HG03432 (cell line): ENCODE results near the gene BTLA.
"Not testable (repeated sequence)": the region's sequence is repeated elsewhere in the genome, so short reads cannot be mapped to it uniquely, and the experiment has no call there.

ENCODE experiments used
- ATAC-seq: cut with Tn5 transposase; IDR thresholded peaks from one replicate; pipeline ENCODE4 v1.9.1; 2021; ENCODE audit warnings: mild to moderate bottlenecking, moderate library complexity; ENCODE audit not compliant: unreplicated experiment

The BTLA gene

DNA sequence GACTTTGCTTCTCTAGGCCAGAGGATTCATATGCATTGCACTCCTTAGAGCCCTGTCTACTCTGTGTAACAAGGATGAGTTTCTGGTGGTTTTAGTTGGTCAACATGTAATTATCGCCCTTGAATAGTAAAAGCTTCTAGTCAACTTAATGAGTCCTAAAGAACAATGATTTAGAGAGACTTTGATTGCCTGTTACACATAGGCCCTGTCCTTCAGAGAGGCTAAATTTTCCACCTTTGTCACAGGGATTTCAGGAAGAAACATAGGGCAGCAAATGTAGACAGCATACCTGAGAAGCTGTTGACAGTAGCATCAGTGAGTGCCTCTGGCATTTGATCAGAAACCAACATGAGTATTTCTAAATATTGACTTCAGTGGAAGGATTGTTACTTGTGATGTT lies 7.1 kb downstream of the BTLA start:
- ATAC-seq: no peak

DNA sequence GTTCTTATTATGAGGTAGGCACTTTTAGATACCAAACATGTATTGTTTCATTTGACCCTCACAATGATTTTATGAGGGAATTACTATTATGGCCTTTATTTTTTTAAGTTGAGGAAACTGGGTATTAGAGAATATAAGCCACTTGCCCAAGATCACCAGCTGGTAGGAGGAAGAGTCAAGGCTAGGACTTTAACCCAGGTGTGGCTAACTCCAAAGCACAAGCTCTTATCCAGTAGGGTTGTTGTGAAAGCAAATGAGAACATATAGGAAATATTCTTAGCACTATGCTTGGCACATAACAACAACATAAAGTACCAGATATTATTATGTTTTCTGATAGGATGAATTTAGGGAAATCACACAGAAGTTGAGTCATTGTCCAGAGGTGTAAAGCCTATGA lies 7.9 kb downstream of the BTLA start:
- ATAC-seq: no peak

DNA sequence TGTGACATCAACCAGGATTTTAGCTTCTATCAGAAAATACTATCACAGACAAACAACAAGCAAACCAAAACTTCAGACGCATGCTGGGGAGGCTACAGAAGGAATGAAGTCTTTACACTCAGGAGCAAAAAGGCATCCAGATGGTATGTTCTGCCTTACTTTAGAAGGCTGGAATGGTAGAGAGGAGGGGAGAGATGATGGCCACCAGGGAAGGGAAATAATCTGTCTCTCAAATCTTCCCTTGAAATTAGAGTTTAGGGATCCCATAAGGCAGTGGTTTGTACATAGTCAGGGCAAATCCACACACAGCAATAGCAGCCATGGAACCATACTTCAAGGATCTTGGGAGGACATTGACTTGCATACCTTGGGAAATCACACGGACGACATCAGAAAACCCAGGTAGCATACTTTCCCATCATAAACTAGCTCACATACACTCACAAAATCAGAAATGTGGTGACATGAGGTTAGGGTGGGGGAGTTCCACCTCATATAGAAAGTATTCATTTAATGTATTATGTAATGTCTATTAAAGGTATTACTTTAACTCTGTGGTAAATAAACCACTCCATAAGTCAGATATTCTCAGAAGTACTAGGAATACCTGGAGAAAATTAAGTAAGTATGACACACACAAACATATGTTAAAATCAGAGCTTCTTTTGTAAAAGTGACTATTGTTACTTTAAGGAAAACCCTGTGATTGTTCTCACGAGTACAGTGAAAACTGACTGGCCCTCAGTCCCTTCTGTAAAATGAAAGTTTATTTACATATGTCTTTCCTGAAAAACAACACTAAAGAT lies 9.4 kb downstream of the BTLA start:
- peak; percentile 70 for ATAC-seq

GRCh38 chr3:112486811-112487505 lies 12.3 kb downstream of the BTLA start:
- ATAC-seq: no peak

DNA sequence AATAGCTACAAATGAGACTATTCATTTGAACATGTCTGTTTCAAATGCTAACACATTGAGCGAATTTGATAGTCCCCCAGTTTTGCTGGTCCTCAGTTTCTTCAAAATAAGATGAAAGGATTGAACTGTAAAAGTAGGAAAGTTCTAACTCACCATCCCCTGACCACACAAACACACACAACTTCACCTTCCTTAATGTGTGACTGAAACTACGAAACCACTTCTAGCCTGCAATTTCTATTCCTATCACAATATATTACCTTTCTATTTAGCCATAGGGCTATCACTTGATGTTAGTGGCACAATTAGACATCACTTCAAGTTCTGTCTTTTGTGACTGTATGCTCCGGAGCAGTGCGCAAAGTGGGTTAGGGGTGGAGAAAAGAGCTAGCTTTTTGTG lies 14.9 kb downstream of the BTLA start:
- no peak for ATAC-seq

GRCh38 chr3:112482675-112483074 lies 16.6 kb downstream of the BTLA start:
- ATAC-seq: peak; percentile 68

DNA sequence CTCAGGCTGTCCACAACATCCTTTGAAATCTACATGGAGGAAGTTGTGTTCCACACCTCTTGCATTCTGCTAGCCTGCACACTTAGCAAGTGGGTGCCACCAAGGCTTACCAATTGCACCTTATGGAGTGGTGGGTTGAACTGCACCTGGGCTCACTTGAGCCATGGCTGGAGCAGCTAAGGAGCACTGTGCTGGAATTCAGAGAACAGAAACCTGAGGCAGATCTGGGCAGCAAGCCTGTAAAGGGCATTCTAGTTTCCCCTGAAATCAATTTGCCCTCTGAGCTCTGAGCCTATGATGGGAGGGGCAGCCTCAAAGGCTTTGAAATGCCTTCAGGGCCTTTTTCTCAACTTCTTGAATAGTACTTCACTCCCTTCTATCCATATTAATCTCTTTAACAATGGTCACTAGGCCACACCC lies 18.0 kb downstream of the BTLA start:
- no peak for ATAC-seq

DNA sequence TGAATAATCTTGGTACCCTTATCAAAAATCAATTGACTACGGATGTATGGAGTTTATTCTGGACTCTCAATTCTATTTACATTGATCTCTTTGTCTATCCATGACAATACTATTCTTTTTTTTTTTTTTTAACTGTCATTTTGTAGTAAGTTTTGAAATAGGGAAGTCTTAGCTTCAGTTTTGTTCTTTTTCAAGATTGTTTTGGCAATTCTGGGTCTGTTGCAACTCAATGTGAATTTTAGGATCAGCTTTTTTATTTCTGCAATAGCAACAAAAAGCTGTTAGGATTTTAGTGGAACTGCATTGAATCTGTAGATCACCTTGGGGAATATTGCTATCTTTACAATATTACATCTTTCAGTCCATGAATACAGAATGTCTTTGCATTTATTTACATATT lies 21.4 kb downstream of the BTLA start:
- ATAC-seq: no peak

GRCh38 chr3:112476346-112476745 lies 22.9 kb downstream of the BTLA start:
- ATAC-seq: no peak

DNA sequence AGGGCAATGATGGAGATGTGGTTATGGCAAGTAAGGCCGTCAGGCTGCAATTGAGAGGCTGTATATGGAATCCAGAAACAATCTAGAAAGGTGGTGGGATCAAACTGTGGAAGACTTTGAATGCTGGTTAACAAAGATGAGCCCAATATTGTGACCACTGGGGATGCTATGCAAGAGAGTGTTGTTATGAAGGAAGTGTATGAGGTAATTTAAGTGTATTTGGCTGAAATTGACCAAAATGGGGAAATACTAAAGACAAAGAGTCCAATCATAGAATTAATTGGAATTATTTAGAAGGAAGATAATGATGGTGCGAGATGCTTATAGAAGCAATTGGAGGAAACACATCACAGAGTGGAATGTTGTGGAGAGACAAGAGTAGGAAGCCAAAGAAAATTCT lies 24.5 kb downstream of the BTLA start:
- no peak for ATAC-seq

GRCh38 chr3:112472691-112473090 lies 26.6 kb downstream of the BTLA start:
- ATAC-seq: no peak

- ATAC-seq: no peak
These were observed 27.5 kb downstream of the BTLA start for GRCh38 chr3:112471596-112472325.

- ATAC-seq: no peak
These were observed 28.5 kb downstream of the BTLA start for GRCh38 chr3:112470788-112471187.

DNA sequence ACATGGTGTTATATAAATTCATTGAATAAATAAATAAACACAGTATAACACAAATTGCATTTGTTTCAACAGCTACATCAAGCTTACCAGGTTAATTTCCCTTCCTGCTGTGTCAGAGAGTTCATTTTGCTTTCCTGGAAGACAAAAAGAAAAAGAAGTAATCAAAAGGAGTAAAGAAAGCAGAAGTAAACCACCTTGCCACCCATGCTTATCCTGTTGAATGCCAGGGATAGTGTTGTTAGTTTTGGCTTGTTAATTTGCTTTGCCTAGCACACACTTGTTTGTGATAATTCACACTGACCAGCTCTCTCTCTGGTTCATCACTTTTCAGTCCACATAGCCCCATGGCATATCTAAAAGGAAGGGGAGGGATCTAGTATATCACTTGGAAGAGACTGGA lies 29.6 kb downstream of the BTLA start:
- no peak for ATAC-seq

- ATAC-seq: no peak
These were observed 31.7 kb downstream of the BTLA start for GRCh38 chr3:112467539-112467938.

DNA sequence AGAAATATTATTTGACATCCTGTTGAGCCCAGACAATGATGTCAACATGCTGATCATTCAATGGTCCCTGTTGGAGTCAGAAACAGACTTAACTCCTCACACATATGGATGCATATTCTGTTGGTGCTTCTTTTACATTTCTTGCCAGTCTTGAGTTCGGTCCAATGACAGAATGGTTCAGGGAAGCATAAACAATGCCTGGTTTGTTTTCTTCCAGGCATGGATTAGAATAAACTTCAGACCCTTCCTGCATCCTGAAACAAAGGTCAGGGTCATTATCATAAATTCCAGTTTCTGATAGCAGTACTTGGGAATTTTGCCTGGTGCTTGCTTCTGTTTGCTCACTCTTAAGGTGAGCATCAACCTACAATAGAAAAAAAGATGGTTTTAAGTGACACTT lies 33.3 kb downstream of the BTLA start:
- no peak for ATAC-seq

- peak; percentile 35 for ATAC-seq
These were observed 35.0 kb downstream of the BTLA start for GRCh38 chr3:112464264-112464663.

DNA sequence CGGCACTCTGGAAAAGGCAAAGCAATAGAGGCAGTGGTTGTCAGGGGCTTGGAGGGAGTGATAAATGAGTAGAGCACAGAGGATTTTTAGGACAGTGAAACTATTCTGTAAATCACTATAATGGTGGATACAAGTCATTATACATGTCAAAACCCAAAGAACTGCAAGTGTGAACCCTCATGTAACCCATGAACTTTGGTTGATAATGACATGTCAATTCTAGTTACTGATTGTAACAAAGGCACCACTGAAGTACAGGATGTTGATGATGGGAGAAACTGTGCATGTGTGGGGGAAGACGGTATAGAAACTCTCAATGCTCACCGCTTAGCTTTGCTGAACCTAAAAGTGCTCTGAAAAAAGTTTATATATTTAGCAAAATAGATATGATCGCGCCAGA lies 36.0 kb downstream of the BTLA start:
- ATAC-seq: peak; percentile 52

DNA sequence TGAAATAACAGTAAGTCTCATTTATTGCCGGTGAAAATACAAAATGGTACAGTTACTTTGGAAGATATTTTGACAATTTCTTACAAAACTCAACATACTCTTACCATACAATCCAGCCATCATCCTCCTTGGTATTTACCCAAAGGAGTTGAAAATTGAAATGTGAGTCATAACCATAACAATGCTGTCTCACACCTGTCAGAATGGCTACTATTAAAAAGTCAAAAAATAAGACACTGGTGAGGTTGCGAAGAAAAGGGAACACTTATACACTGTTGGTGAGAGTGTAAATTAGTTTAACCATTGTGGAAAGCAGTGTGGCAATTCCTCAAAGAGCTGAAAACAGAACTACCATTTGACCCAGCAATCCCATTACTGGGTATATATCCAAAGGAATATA lies 37.5 kb downstream of the BTLA start:
- not testable (repeated sequence) for ATAC-seq

DNA sequence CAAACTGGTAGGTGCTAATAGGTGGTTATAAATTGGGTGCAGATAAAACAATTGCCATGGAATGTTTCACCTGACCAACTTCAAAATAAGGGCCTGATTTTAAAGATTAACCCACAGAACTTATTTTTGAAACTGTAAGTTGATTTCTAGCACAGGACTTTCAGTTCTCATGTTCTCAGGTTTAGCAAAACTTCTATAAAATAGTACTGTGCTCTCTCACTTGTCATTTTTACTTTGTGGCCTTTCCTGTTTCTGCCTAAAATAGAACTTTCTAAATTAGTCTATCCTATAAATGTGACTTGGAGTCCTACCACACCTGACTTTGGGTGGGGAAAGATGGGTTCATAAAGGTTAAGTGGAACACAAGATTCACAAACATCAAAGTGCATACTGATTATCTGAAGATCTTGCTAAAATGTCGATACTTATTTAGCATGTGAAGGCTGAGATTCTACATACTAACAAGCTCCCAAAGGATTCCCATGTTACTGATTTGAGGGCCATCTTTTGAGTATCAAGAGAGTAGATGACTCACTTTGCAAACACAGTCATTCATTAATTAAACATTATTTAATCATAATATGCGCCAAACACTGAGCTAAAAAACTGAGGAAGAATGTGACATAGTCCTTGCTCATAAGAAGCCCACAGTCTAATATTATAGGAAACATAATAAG lies 38.6 kb downstream of the BTLA start:
- peak; percentile 60 for ATAC-seq

- ATAC-seq: peak; percentile 53
These were observed 39.5 kb downstream of the BTLA start for GRCh38 chr3:112459750-112460149.
